Suppressor macrophage treated with lipopolysaccharide for 1 hour (primary cell): Measurements from ENCODE around the gene PPP4R3A.
"Not testable (repeated sequence)": the region's sequence is repeated elsewhere in the genome, so short reads cannot be mapped to it uniquely, and the experiment has no call there.

Source experiments
- DNase-seq, 3 donors: peaks; one replicate each; pipeline ENCODE4 v3.0.0-alpha.2; 2020 to 2022

PPP4R3A gene

GRCh38 chr14:91436266-91436665 lies 73.8 kb downstream of the PPP4R3A start:
- not testable (repeated sequence) for DNase-seq

GRCh38 chr14:91429385-91429784 lies 80.7 kb downstream of the PPP4R3A start:
- DNase-seq: no peak

GRCh38 chr14:91428931-91429330 lies 81.2 kb downstream of the PPP4R3A start:
- DNase-seq: not testable (repeated sequence)

DNA sequence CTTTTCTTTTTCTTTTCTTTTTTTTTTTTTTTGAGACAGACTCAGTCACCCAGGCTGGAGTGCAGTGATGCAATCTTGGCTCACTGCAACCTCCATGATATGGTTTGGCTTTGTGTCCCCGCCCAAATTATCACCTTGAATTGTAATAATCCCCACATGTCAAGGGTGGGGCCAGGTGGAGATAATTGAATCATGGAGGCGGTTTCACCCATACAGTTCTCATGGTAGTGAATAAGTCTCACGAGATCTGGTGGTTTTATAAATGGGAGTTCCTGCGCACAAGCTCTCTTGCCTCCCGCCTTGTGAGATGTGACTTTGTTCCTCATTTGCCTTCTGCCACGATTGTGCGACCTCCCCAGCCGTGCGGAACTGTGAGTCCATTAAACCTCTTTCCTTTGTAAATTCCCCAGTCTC lies 84.6 kb downstream of the PPP4R3A start:
- DNase-seq: peak; percentile 47 to 57 (median 56)

GRCh38 chr14:91424813-91425530 lies 85.1 kb downstream of the PPP4R3A start:
- no peak for DNase-seq

GRCh38 chr14:91420686-91421085 lies 89.4 kb downstream of the PPP4R3A start:
- DNase-seq: no peak

- peak in 1 of 3 donors; percentile 21 for DNase-seq
Observed at GRCh38 chr14:91419451-91419850, 90.7 kb downstream of the PPP4R3A start.

DNA sequence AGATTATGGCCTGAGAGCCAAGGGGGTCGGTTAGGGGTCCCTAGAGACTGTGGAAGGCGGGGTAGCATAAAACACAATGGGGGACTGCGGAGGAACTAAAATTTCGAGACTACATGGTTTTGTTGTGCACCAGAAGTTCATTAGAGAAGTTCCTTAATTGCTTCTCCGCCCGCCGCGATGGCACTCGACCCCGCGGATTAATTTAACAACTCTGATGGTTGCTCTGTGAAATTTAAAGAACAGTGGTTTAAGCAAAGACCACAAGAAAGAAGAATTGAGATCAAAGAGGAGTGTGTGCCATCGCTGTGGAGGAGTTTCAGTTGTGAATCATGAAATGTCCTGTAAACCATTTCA lies 91.1 kb downstream of the PPP4R3A start:
- DNase-seq: no peak

- peak; percentile 66 to 81 (median 79) for DNase-seq
Observed at GRCh38 chr14:91418387-91419043, 91.6 kb downstream of the PPP4R3A start.

DNA sequence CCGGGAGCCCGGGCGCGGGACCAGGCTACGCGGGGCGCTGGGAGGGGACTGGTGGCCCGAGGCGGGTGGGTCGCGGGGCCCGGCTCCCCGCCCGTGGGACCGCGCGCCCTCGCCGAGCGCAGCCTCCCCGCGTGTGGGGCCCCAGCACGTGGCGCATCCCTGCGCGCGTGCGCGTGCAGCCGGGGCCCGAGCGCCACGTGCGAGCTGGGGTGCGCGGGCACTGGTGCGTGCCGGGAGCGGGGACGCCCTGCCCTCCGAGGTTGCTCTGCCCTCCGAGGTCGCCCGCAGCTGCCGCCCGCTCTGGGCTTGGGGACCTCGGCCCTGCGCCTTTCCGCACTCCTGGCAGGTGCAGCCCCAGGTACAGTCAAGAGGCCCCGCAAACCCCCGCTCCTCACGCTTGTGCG lies 92.1 kb downstream of the PPP4R3A start:
- peak in 2 of 3 donors; percentile 60 to 72 for DNase-seq

- DNase-seq: peak; percentile 76 to 95 (median 85)
Observed at GRCh38 chr14:91417120-91417982, 92.8 kb downstream of the PPP4R3A start, which contains the start of gene CCDC88C. CCDC88C (minus strand) TSS chr14:91417820; CDS start chr14:91417690, 130 bp downstream.

GRCh38 chr14:91416744-91417119 lies 93.4 kb downstream of the PPP4R3A start:
- peak in 2 of 3 donors; percentile 38 to 48 for DNase-seq

DNA sequence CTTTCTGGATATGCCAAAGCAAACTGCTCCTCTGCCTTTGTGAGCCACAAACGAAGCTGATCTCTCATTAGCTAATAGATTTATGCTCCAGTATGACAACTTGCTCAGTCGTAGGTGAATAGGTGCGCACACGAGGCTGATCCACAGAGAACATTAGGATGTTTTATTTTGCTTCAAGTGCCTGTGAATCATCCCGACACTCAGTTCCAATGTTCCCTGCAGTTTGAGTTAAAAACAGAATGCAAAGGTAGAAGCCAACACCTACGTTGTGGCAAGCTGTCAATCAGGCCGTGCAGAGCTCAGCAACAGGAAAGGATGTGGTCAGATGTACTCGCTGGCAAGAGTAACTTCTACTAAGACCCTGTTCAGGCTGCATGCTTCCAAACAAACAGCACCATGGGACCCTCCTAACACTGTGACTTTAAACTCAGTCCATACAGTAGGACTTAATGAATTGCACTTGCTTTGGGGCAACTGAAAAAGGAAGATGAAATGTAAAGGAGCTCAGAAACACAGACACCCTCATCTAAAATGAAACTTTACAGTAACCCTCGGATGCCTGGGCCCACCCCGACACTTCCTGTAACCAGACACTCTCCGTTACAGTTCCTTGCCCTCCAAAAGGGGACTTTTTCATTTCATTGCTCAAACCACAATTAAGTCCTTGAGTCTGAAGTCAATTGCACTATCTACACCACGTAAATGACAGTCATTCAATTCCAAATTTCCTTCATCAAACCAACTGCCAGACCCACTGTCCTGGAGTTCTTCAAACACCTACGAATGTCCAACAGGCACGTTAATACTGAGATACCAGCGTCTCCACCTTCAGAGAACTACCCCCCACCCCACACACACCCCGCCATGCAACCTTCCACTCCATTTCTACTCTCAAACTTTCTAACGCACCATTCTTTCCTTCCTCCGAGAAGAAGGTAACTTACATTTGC lies 94.0 kb downstream of the PPP4R3A start:
- DNase-seq: peak; percentile 48 to 60 (median 55)

- peak in 1 of 3 donors; percentile 15 for DNase-seq
Observed at GRCh38 chr14:91414475-91414833, 95.7 kb downstream of the PPP4R3A start.

GRCh38 chr14:91413547-91414474 lies 96.3 kb downstream of the PPP4R3A start:
- DNase-seq: no peak

GRCh38 chr14:91412939-91413338 lies 97.2 kb downstream of the PPP4R3A start:
- DNase-seq: no peak

DNA sequence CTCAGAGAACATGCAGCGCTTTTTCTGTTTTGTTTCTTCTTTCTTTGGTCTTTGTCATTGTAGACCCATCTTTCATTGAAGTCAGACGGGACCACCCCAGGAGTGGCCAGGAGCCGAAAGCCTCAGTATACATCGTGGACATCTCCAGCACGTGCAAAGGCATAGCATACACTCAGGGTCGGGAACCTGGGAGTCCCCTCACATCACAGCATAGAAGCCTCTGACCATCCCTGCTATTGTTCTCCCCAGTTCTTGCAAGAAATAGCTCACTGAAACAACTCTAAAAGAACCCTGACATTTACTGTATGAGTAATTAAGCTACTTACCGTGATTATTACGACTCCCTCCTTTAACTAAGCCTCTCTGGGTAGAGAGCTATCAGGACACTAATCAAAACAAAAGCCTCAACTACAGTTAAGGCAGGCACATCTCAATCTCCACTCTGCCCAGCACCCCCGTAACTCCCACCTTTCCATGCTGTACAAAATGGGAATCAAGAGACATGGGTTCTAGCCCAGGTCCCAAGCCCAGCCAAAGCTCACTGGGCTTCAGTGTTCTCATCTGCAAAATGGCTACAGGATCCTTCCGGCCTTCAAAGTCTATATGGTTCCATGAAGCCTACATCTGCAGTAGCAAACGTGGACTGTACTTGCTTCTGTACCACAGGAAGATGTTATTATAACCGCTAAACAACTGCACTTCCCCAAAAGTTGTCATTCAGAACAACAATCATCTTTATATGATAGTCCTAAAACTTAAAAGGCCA lies 99.2 kb downstream of the PPP4R3A start:
- DNase-seq: no peak

DNA sequence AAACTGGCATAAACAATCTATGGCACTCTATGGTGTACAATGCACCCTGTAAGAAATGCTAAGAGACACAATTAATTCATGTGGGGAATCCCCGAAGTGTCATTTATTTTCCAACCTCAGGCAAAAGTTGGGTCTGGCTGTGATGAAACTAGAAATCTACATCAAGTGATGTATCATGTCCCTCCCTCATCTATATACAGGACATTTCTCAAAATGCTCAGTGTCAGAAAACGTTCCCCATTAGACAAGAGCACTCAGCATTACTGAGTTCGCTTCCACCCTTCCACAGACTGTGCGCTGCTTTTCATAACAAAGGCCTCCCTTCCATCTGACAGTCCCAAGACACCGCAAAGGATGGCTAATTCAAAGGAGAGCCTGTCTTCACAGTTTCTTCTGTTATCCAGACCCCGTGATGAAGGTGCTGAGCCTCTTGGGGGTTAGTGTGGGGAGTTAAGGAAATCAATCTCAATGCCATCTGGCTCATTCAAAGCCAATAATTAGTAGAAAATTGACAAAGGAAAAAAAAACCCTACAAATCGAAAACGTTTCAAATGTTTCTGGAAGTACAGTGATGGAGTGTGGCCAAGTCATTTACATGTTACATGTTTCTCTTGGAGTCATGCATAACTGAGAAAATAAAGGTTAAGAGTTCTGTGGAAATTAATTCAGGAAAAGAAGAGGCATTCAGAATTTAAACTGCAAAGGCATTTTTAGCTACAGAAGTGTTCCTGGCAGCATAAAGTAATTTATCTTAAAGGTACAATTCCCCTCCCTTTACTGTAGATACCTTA lies 100.0 kb downstream of the PPP4R3A start:
- peak; percentile 20 to 55 (median 37) for DNase-seq

DNA sequence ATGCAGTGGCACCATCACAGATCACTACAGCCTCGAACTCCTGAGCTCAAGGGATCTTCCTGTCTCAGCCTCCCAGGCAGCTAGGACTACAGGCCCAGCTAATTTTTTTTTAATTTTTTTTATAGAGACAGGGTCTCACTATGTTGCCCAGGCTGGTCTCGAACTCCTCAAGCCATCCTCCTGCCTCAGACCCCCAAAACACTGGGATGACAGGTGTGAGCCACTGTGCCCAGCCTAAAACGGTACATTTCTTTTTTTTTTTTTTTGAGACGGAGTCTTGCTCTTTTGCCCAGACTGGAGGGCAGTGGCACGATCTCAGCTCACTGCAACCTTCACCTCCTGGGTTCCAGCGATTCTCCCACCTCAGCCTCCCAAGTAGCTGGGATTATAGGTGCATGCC lies 100.9 kb downstream of the PPP4R3A start:
- not testable (repeated sequence) for DNase-seq
